ENCODE results near the gene MUCL3. TPM values are rescaled to one million over a fixed set of nuclear protein-coding genes. Genes with fewer than 3 reads are reported as not detected.
"Not testable (repeated sequence)": the region's sequence is repeated elsewhere in the genome, so short reads cannot be mapped to it uniquely, and the experiment has no call there.

Gene MUCL3
- polyA plus RNA-seq, 3 donors, result not detected

GRCh38 chr6:30997301-30997700 is 56.5 kb downstream of the MUCL3 start:
- no peaks in the 10 kb centered on the region for H3K36me3 ChIP-seq (replicated peaks in 1 of 2; ENCODE audit: control insufficient read depth in 1 of 2, insufficient read depth in 2 of 2, low read length in 2 of 2)
- no CpG with 5 or more reads among the region's 2 CpGs for WGBS (ENCODE audit: insufficient coverage)
- H3K4me2 ChIP-seq (replicated peaks; ENCODE audit: extremely low read depth, low read length, poor library complexity, severe bottlenecking), result no peak overlapping the region
- H3K9me3 Mint-ChIP-seq, result peaks cover 0 to 13% (median 7%) of the 10 kb centered on the region in 7 donors
- H2AFZ ChIP-seq (ENCODE audit: insufficient read depth, low read depth, low read length, poor library complexity, severe bottlenecking), result no peak overlapping the region
- H3K27ac Mint-ChIP-seq, result no peak overlapping the region
- no peaks in the 10 kb centered on the region for H3K36me3 Mint-ChIP-seq
- H4K20me1 ChIP-seq (ENCODE audit: insufficient read depth, low read length), result no peaks in the 10 kb centered on the region
- no peaks in the 10 kb centered on the region for H3K4me1 ChIP-seq (ENCODE audit: control insufficient read depth in 1 of 2, insufficient read depth in 2 of 2, low read length in 2 of 2)
- H3K9ac ChIP-seq (ENCODE audit: insufficient read depth, low read length, poor library complexity, severe bottlenecking), result no peak overlapping the region
- H3K4me1 Mint-ChIP-seq, result no peaks in the 10 kb centered on the region
- intact Hi-C loops (cut with micrococcal nuclease), result no loop called here
- H3K27me3 ChIP-seq (ENCODE audit: control insufficient read depth in 2 of 2, insufficient read depth in 2 of 2, low read length in 2 of 2), result no peaks in the 10 kb centered on the region
- TF ChIP-seq, protein P1, sequence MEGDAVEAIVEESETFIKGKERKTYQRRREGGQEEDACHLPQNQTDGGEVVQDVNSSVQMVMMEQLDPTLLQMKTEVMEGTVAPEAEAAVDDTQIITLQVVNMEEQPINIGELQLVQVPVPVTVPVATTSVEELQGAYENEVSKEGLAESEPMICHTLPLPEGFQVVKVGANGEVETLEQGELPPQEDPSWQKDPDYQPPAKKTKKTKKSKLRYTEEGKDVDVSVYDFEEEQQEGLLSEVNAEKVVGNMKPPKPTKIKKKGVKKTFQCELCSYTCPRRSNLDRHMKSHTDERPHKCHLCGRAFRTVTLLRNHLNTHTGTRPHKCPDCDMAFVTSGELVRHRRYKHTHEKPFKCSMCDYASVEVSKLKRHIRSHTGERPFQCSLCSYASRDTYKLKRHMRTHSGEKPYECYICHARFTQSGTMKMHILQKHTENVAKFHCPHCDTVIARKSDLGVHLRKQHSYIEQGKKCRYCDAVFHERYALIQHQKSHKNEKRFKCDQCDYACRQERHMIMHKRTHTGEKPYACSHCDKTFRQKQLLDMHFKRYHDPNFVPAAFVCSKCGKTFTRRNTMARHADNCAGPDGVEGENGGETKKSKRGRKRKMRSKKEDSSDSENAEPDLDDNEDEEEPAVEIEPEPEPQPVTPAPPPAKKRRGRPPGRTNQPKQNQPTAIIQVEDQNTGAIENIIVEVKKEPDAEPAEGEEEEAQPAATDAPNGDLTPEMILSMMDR (IDR thresholded peaks at IDR 0.05), result no peak
- no peaks in the 10 kb centered on the region for H3K79me2 ChIP-seq (ENCODE audit: insufficient read depth, low read length)
- H3K4me3 ChIP-seq (replicated peaks in 1 of 3; ENCODE audit: low read depth in 2 of 3, low read length in 3 of 3), result no peak overlapping the region
- no peak overlapping the region for H3K4me3 Mint-ChIP-seq
- no peak overlapping the region for H3K27ac ChIP-seq (ENCODE audit: low read depth in 1 of 2, low read length in 2 of 2)
- peaks cover 0 to 3% (median 1%) of the 10 kb centered on the region in 3 donors for H3K27me3 Mint-ChIP-seq (ENCODE audit: low read depth in 3 of 3)
- no peak for DNase-seq
- no peaks in the 10 kb centered on the region for H3K9me3 ChIP-seq (replicated peaks in 1 of 2; ENCODE audit: control insufficient read depth in 1 of 2, insufficient read depth in 1 of 2, low read length in 2 of 2)

DNA sequence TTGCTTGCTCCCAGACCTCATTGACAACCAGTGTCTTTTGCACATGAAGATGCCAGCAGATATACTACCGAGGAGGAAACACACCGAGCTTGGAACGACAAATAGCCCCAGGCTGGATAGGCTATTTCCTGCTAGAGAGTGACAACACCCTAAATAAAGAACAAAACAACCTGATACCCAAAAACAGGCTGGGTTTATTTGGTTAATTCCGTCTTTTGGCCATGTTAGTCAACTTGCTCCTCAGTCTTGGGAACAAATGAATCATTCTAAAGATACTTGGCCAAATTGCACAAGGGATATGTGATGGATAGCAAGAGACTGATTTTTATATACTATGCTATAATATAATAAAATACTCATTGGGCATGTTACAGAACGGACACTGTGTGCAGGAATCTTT is 58.0 kb downstream of the MUCL3 start:
- Mint-ChIP-seq H3K4me3 (no peak overlapping the region), H3K27ac (no peak overlapping the region), H3K9me3 (peaks cover 0 to 11% (median 5%) of the 10 kb centered on the region in 7 donors), H3K27me3 (ENCODE audit: low read depth in 3 of 3) (peaks cover 0 to 3% (median 3%) of the 10 kb centered on the region in 3 donors), H3K4me1 (no peaks in the 10 kb centered on the region), H3K36me3 (no peaks in the 10 kb centered on the region)
- no peaks in the 10 kb centered on the region for H3K9me3 ChIP-seq (replicated peaks in 1 of 2; ENCODE audit: control insufficient read depth in 1 of 2, insufficient read depth in 1 of 2, low read length in 2 of 2)
- H3K27me3 ChIP-seq (ENCODE audit: control insufficient read depth in 2 of 2, insufficient read depth in 2 of 2, low read length in 2 of 2), result no peaks in the 10 kb centered on the region
- H3K4me2 ChIP-seq (replicated peaks; ENCODE audit: extremely low read depth, low read length, poor library complexity, severe bottlenecking), result no peak overlapping the region
- H3K4me3 ChIP-seq (replicated peaks in 1 of 3; ENCODE audit: low read depth in 2 of 3, low read length in 3 of 3), result no peak overlapping the region
- H4K20me1 ChIP-seq (ENCODE audit: insufficient read depth, low read length), result no peaks in the 10 kb centered on the region
- H2AFZ ChIP-seq (ENCODE audit: insufficient read depth, low read depth, low read length, poor library complexity, severe bottlenecking), result no peak overlapping the region
- no peaks in the 10 kb centered on the region for H3K79me2 ChIP-seq (ENCODE audit: insufficient read depth, low read length)
- WGBS (ENCODE audit: insufficient coverage), result 70% methylated on average over 3 of the region's 5 CpGs
- TF ChIP-seq, protein P1 (IDR thresholded peaks at IDR 0.05), result no peak
- no peak for DNase-seq
- H3K4me1 ChIP-seq (ENCODE audit: control insufficient read depth in 1 of 2, insufficient read depth in 2 of 2, low read length in 2 of 2), result no peaks in the 10 kb centered on the region
- intact Hi-C loops (cut with micrococcal nuclease), result no loop called here
- no peak overlapping the region for H3K9ac ChIP-seq (ENCODE audit: insufficient read depth, low read length, poor library complexity, severe bottlenecking)
- H3K36me3 ChIP-seq (replicated peaks in 1 of 2; ENCODE audit: control insufficient read depth in 1 of 2, insufficient read depth in 2 of 2, low read length in 2 of 2), result no peaks in the 10 kb centered on the region
- H3K27ac ChIP-seq (ENCODE audit: low read depth in 1 of 2, low read length in 2 of 2), result no peak overlapping the region

GRCh38 chr6:31000067-31000860 is 59.5 kb downstream of the MUCL3 start:
- H3K36me3 Mint-ChIP-seq; H3K4me1 ChIP-seq (ENCODE audit: control insufficient read depth in 1 of 2, insufficient read depth in 2 of 2, low read length in 2 of 2); H3K4me2 ChIP-seq (replicated peaks; ENCODE audit: extremely low read depth, low read length, poor library complexity, severe bottlenecking); H3K9me3 ChIP-seq (replicated peaks in 1 of 2; ENCODE audit: control insufficient read depth in 1 of 2, insufficient read depth in 1 of 2, low read length in 2 of 2); H3K27me3 Mint-ChIP-seq (ENCODE audit: low read depth in 3 of 3); H2AFZ ChIP-seq (ENCODE audit: insufficient read depth, low read depth, low read length, poor library complexity, severe bottlenecking); H3K4me1 Mint-ChIP-seq; intact Hi-C loops (cut with micrococcal nuclease); H3K27me3 ChIP-seq (ENCODE audit: control insufficient read depth in 2 of 2, insufficient read depth in 2 of 2, low read length in 2 of 2); H4K20me1 ChIP-seq (ENCODE audit: insufficient read depth, low read length); H3K4me3 ChIP-seq (replicated peaks in 1 of 3; ENCODE audit: low read depth in 2 of 3, low read length in 3 of 3); H3K9ac ChIP-seq (ENCODE audit: insufficient read depth, low read length, poor library complexity, severe bottlenecking); H3K79me2 ChIP-seq (ENCODE audit: insufficient read depth, low read length); H3K36me3 ChIP-seq (replicated peaks in 1 of 2; ENCODE audit: control insufficient read depth in 1 of 2, insufficient read depth in 2 of 2, low read length in 2 of 2); H3K27ac ChIP-seq (ENCODE audit: low read depth in 1 of 2, low read length in 2 of 2); H3K9me3 Mint-ChIP-seq; H3K4me3 Mint-ChIP-seq; DNase-seq: not testable (repeated sequence)
- peak overlapping the region in 1 of 7 donors; percentile 44 for H3K27ac Mint-ChIP-seq
- WGBS (ENCODE audit: insufficient coverage), result 94% methylated on average over 13 of the region's 39 CpGs
